ENCODE data around the gene PANX2. TPM values are rescaled to one million over a fixed set of nuclear protein-coding genes. Genes with fewer than 3 reads are reported as not detected.

PANX2 gene
- total and polyA plus RNA-seq, 9 of the 15 experiments (the other 6 are each of a cell fraction or from before 2014, with no cell fraction given) = 0.01 to 3.9 (median 0.67) TPM; not detected in 1

- Histone ChIP-seq H4K20me1 (replicated peaks; ENCODE audit: control insufficient read depth, insufficient read depth, low read length) (no peaks in the 10 kb centered on the region), H3K4me3 (no peak overlapping the region), H3K9me3 (replicated peaks; ENCODE audit: control insufficient read depth, insufficient read depth, low read depth, low read length) (no peaks in the 10 kb centered on the region), H3K4me2 (ENCODE audit: insufficient read depth, low read length) (no peak overlapping the region), H3K36me3 (ENCODE audit: control insufficient read depth, insufficient read depth, low read length) (no peaks in the 10 kb centered on the region), H3K9me1 (ENCODE audit: control insufficient read depth, insufficient read depth, low read length) (no peaks in the 10 kb centered on the region), H3K27ac (ENCODE audit: extremely low read depth, low read depth, low read length) (no peak overlapping the region), H3K79me2 (ENCODE audit: control insufficient read depth, insufficient read depth, low read length) (no peaks in the 10 kb centered on the region), H3K9ac (ENCODE audit: insufficient read depth in 1 of 2, low read depth in 2 of 2, low read length in 2 of 2) (no peak overlapping the region), H3K27me3 (ENCODE audit: control insufficient read depth in 2 of 2, insufficient read depth in 2 of 2, low read length in 2 of 2) (no peaks in the 10 kb centered on the region), H3K4me1 (replicated peaks in 1 of 2; ENCODE audit: control insufficient read depth in 2 of 2, insufficient read depth in 2 of 2, low read length in 2 of 2) (peaks cover 14 to 31% of the 10 kb centered on the region in 2 experiments; a peak in 4 of 5 replicates), H2AFZ (ENCODE audit: low read depth, low read length) (no peak overlapping the region)
- intact Hi-C loops (cut with micrococcal nuclease) = loop anchor here (10.0 kb wide), 1 partner anchor 202 kb away; the partner anchor contains the start of gene PPP6R2
- DNase-seq (ENCODE audit: extremely low read depth in 1 of 4, low spot score in 3 of 4) (no peak), ATAC-seq (no peak), FAIRE-seq (no peak)
- CTCF ChIA-PET (ENCODE audit: low intra/inter-chr PET ratio) = no interaction called here
- POLR2A ChIA-PET = no interaction called here
- WGBS (ENCODE audit: insufficient coverage, low coverage, missing lambda C conversion rate) = 57% methylated on average over 7 of the region's 7 CpGs
- in situ Hi-C loops (cut with MboI) = loop anchor here (5.0 kb wide), 1 partner anchor 69 kb away; no protein-coding TSS in a partner anchor
- no TSS peak for BruUV-seq (replicated peaks)
- TF ChIP-seq FOXP1 (CRISPR knock-in tag; IDR thresholded peaks at IDR 0.05) (no peak), ATF1 (CRISPR knock-in tag; IDR thresholded peaks at IDR 0.05) (no peak), ATF1 (tag; IDR thresholded peaks at IDR 0.05) (no peak), TAF1 (IDR thresholded peaks at IDR 0.05; ENCODE audit: control insufficient read depth, extremely low read depth, insufficient read depth, low read length, severe bottlenecking) (no peak), FOXA1 (IDR thresholded peaks at IDR 0.05; ENCODE audit: borderline replicate concordance) (no peak), ZNF780A (CRISPR knock-in tag; IDR thresholded peaks at IDR 0.05) (no peak), RBFOX2 (IDR thresholded peaks at IDR 0.05; ENCODE audit: low read depth, low read length) (no peak), ZKSCAN8 (CRISPR knock-in tag; IDR thresholded peaks at IDR 0.05) (no peak), ZNF121 (CRISPR knock-in tag; conservative IDR thresholded peaks at IDR 0.05) (no peak), NBN (IDR thresholded peaks at IDR 0.05; ENCODE audit: low read depth) (no peak), MNT (conservative IDR thresholded peaks at IDR 0.05) (no peak), EWSR1 (IDR thresholded peaks at IDR 0.05; ENCODE audit: borderline replicate concordance, low read depth, partially characterized antibody) (no peak), ZNF263 (CRISPR knock-in tag; IDR thresholded peaks at IDR 0.05; ENCODE audit: borderline replicate concordance) (no peak), MCM3 (IDR thresholded peaks at IDR 0.05) (no peak), BCLAF1 (IDR thresholded peaks at IDR 0.05; ENCODE audit: borderline replicate concordance in 1 of 2, control insufficient read depth in 1 of 2, low read depth in 2 of 2, low read length in 1 of 2) (no peak), IRF2 (CRISPR knock-in tag; IDR thresholded peaks at IDR 0.05) (no peak), ZNF174 (CRISPR knock-in tag; IDR thresholded peaks at IDR 0.05) (no peak), DPF2 (IDR thresholded peaks at IDR 0.05) (no peak)
Observed at GRCh38 chr22:50143096-50143495, 27.4 kb upstream of the PANX2 start.
